Neural cell (in vitro differentiated cells): ENCODE measurements around the gene FBLN7. TPM values are rescaled to one million over a fixed set of nuclear protein-coding genes. Genes with fewer than 3 reads are reported as not detected.

Experiments
- H2AFZ ChIP-seq: fragments of 200-600, 300-800 bp; sonication (generic), shearing (Covaris generic); 2 replicates; pipeline ENCODE4 v1.6.0; 2014; ENCODE audit warnings: low read depth, mild to moderate bottlenecking, antibody characterized with exemption, low read length, moderate library complexity
- H3F3A ChIP-seq: fragments of 200-600 bp; shearing (Covaris generic); 2 replicates; pipeline ENCODE4 v1.6.1; 2016; ENCODE audit warnings: mild to moderate bottlenecking, moderate library complexity, mixed read lengths, antibody characterized with exemption, low read length; ENCODE audit not compliant: insufficient read depth, poor library complexity, severe bottlenecking
- H3K27ac ChIP-seq: fragments of 200-600, 300-800 bp; sonication (generic), shearing (Covaris generic); 2 replicates; pipeline ENCODE4 v1.5.1; 2014; ENCODE audit warnings: mild to moderate bottlenecking, low read length, moderate library complexity
- H3K27me3 ChIP-seq: fragments of 300-800, 200-600 bp; sonication (generic), shearing (Covaris generic); 2 replicates; pipeline ENCODE4 v1.6.0; 2014; ENCODE audit warnings: mild to moderate bottlenecking, low read depth, low read length, moderate library complexity; ENCODE audit not compliant: insufficient read depth
- H3K36me3 ChIP-seq: fragments of 300-800, 200-600 bp; sonication (generic), shearing (Covaris generic); 2 replicates; pipeline ENCODE4 v1.5.1; 2014; ENCODE audit warnings: mild to moderate bottlenecking, antibody characterized with exemption, low read length, moderate library complexity; ENCODE audit not compliant: insufficient read depth
- H3K4me2 ChIP-seq: fragments of 300-800, 200-600 bp; sonication (generic), shearing (Covaris generic); 2 replicates; pipeline ENCODE4 v1.6.0; 2014; ENCODE audit warnings: mild to moderate bottlenecking, low read length
- H3K4me3 ChIP-seq: fragments of 300-800, 200-600 bp; sonication (generic), shearing (Covaris generic); 2 replicates; pipeline ENCODE4 v1.5.1; 2014; ENCODE audit warnings: mild to moderate bottlenecking, low read length, moderate library complexity
- H3K79me2 ChIP-seq: fragments of 200-600 bp; shearing (Covaris generic); replicated peaks from 2 replicates; pipeline ENCODE4 v1.6.0; 2014; ENCODE audit warnings: mild to moderate bottlenecking, low read length, moderate library complexity; ENCODE audit not compliant: insufficient read depth
- H3K9ac ChIP-seq: fragments of 300-800, 200-600 bp; sonication (generic), shearing (Covaris generic); 2 replicates; pipeline ENCODE4 v1.6.1; 2016; ENCODE audit warnings: mild to moderate bottlenecking, low read length, mixed read lengths
- H3K9me2 ChIP-seq: fragments of 200-600 bp; shearing (Covaris generic); 2 replicates; pipeline ENCODE4 v1.6.1; 2016; ENCODE audit warnings: mild to moderate bottlenecking, low read length, mixed read lengths; ENCODE audit not compliant: insufficient read depth
- H3K9me3 ChIP-seq: fragments of 200-600, 300-800 bp; sonication (generic), shearing (Covaris generic); 2 replicates; pipeline ENCODE4 v1.6.1; 2016; ENCODE audit warnings: mild to moderate bottlenecking, mixed run types, low read length, moderate library complexity, mixed read lengths
- H4K20me1 ChIP-seq: fragments of 200-600 bp; shearing (Covaris generic); 2 replicates; pipeline ENCODE4 v1.6.1; 2016; ENCODE audit warnings: mild to moderate bottlenecking, mixed run types; ENCODE audit not compliant: insufficient read depth
- CTCF ChIP-seq: fragments of 450-650 bp; IDR thresholded peaks from 2 replicates; pipeline ENCODE4 v1.5.1; 2014; ENCODE audit warnings: antibody characterized with exemption, mild to moderate bottlenecking, moderate library complexity; ENCODE audit not compliant: poor library complexity, severe bottlenecking
- EP300 ChIP-seq: fragments of 450-650 bp; conservative IDR thresholded peaks from 2 replicates; pipeline ENCODE4 v1.6.1; 2014; ENCODE audit warnings: antibody characterized with exemption, mild to moderate bottlenecking, moderate library complexity; ENCODE audit not compliant: poor library complexity, severe bottlenecking
- EZH2 ChIP-seq: fragments of 200-600, 300-800 bp; shearing (Covaris generic), sonication (generic); IDR thresholded peaks from 2 replicates; pipeline ENCODE4 v1.6.1; 2014; ENCODE audit warnings: antibody characterized with exemption, low read length, borderline replicate concordance, mild to moderate bottlenecking; ENCODE audit not compliant: insufficient read depth, poor library complexity, severe bottlenecking
- MXI1 ChIP-seq: fragments of 450-650 bp; conservative IDR thresholded peaks from 2 replicates; pipeline ENCODE4 v1.6.1; 2014; ENCODE audit warnings: antibody characterized with exemption, mild to moderate bottlenecking; ENCODE audit not compliant: poor library complexity, severe bottlenecking
- POLR2AphosphoS5 ChIP-seq: IDR thresholded peaks from 2 replicates; pipeline ENCODE4 v1.6.1; 2012
- RAD21 ChIP-seq: fragments of 450-650 bp; conservative IDR thresholded peaks from 2 replicates; pipeline ENCODE4 v1.6.1; 2014; ENCODE audit warnings: antibody characterized with exemption, mild to moderate bottlenecking, moderate library complexity
- REST ChIP-seq: IDR thresholded peaks from 2 replicates; pipeline ENCODE4 v1.6.1; 2012; ENCODE audit warnings: borderline replicate concordance
- SMC3 ChIP-seq: fragments of 450-650 bp; conservative IDR thresholded peaks from 2 replicates; pipeline ENCODE4 v1.6.1; 2014; ENCODE audit warnings: antibody characterized with exemption, mild to moderate bottlenecking, moderate library complexity; ENCODE audit not compliant: poor library complexity
- TAF1 ChIP-seq: IDR thresholded peaks from 2 replicates; pipeline ENCODE4 v1.6.1; 2012; ENCODE audit warnings: low read depth
- polyA plus RNA-seq: library from polyadenylated mRNA; depleted of rRNA; stranded (reverse); fragments of >200 nt; gene quantifications from 2 replicates; pipeline ENCODE4 v1.2.3, GENCODE V29; 2014

The FBLN7 gene
- polyA plus RNA-seq, 1 donor from 2014 or later = not detected

DNA sequence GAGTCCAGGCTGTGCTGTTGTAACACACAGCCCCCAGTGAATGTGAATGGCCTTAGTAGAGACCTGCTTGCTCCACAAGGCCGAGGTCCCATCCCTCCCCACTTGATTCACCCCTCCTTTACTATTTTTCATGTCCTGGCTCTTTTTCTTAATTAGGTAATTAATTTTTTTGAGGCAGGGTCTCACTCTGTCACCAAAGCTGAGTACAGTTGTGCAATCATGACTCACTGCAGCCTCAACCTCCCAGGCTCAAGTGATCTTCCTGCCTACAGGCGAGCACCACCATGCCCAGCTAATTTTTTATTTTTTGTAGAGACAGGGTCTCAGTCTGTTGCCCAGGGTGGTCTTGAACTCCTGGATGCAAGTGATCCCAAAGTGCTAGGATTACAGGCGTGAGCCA is 19.3 kb downstream of the FBLN7 start:
- Histone ChIP-seq H3K79me2 (no peaks in the 10 kb centered on the region), H3K27ac (no peak overlapping the region), H3K9me3 (no peaks in the 10 kb centered on the region), H3K36me3 (no peaks in the 10 kb centered on the region), H4K20me1 (no peaks in the 10 kb centered on the region), H3K4me3 (no peak overlapping the region), H3F3A (no peaks in the 10 kb centered on the region), H2AFZ (no peak overlapping the region), H3K27me3 (no peaks in the 10 kb centered on the region), H3K4me2 (no peak overlapping the region), H3K9me2 (no peaks in the 10 kb centered on the region), H3K9ac (no peak overlapping the region)
- TF ChIP-seq RAD21 = no peak
- no peak for TF ChIP-seq EZH2
- no peak for TF ChIP-seq MXI1
- no peak for TF ChIP-seq SMC3
- TF ChIP-seq CTCF = no peak
- TF ChIP-seq REST = no peak
- TF ChIP-seq POLR2AphosphoS5 = no peak
- no peak for TF ChIP-seq TAF1
- no peak for TF ChIP-seq EP300

DNA sequence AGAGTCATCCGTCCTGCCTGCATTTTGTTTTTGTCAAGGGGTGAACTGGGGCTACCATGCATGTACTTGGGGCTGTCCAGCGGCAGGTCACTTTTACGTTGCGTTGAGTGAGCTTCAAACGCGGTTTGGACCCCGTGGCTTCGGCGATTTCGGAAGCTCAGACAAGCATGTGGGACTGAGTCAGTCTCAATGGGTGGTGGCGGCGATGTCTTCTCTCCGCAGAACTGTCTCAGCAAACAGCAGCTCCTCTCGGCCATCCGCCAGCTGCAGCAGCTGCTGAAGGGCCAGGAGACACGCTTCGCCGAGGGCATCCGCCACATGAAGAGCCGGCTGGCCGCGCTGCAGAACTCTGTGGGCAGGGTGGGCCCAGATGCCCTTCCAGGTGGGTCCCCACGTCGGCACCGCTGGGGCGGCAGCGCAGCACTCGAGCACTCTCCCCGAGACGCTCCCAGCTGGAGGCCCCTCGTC is 21.3 kb downstream of the FBLN7 start:
- no peaks in the 10 kb centered on the region for H3K9me2 ChIP-seq
- no peaks in the 10 kb centered on the region for H3K36me3 ChIP-seq

More for the DNA sequence above, 21.3 kb downstream of the FBLN7 start:
- TF ChIP-seq EP300 (no peak), RAD21 (no peak)
- Histone ChIP-seq H3K9me3 (no peaks in the 10 kb centered on the region), H3K79me2 (no peaks in the 10 kb centered on the region), H3K27ac (no peak overlapping the region), H3K27me3 (no peaks in the 10 kb centered on the region), H4K20me1 (no peaks in the 10 kb centered on the region), H3F3A (no peaks in the 10 kb centered on the region), H2AFZ (no peak overlapping the region), H3K9ac (no peak overlapping the region), H3K4me3 (no peak overlapping the region), H3K4me2 (no peak overlapping the region)
